HG03469 (cell line): ENCODE measurements around the gene PJA1.

Experiments used
- ATAC-seq: cut with Tn5 transposase; IDR thresholded peaks from one replicate; pipeline ENCODE4 v1.9.1; 2021; ENCODE audit warnings: mild to moderate bottlenecking, moderate library complexity, moderate number of reproducible peaks; ENCODE audit not compliant: unreplicated experiment

The PJA1 gene

GRCh38 chrX:69144838-69145680 is 20.2 kb downstream of the PJA1 start:
- ATAC-seq: no peak

GRCh38 chrX:69143530-69143929 is 21.7 kb downstream of the PJA1 start:
- ATAC-seq: no peak

- ATAC-seq: no peak
Observed at GRCh38 chrX:69142788-69143469, 22.3 kb downstream of the PJA1 start.

- ATAC-seq: no peak
Observed at GRCh38 chrX:69140837-69141236, 24.4 kb downstream of the PJA1 start.

- no peak for ATAC-seq
Observed at GRCh38 chrX:69139516-69139915, 25.7 kb downstream of the PJA1 start.

- no peak for ATAC-seq
Observed at GRCh38 chrX:69138512-69138911, 26.7 kb downstream of the PJA1 start.

GRCh38 chrX:69138118-69138390 is 27.2 kb downstream of the PJA1 start:
- ATAC-seq: no peak

- ATAC-seq: no peak
Observed at GRCh38 chrX:69137371-69138117, 27.7 kb downstream of the PJA1 start.

GRCh38 chrX:69136546-69137331 is 28.5 kb downstream of the PJA1 start:
- no peak for ATAC-seq

- no peak for ATAC-seq
Observed at GRCh38 chrX:69133921-69134542, 31.2 kb downstream of the PJA1 start.

GRCh38 chrX:69131886-69132285 is 33.4 kb downstream of the PJA1 start:
- ATAC-seq: no peak

- no peak for ATAC-seq
Observed at GRCh38 chrX:69130439-69130838, 34.8 kb downstream of the PJA1 start.

GRCh38 chrX:69128588-69128987 is 36.7 kb downstream of the PJA1 start:
- ATAC-seq: no peak

GRCh38 chrX:69127466-69127865 is 37.8 kb downstream of the PJA1 start:
- no peak for ATAC-seq

GRCh38 chrX:69126642-69127041 is 38.6 kb downstream of the PJA1 start:
- no peak for ATAC-seq

GRCh38 chrX:69125094-69125493 is 40.2 kb downstream of the PJA1 start:
- no peak for ATAC-seq

- ATAC-seq: no peak
Observed at GRCh38 chrX:69124108-69124507, 41.1 kb downstream of the PJA1 start.

GRCh38 chrX:69123481-69123880 is 41.8 kb downstream of the PJA1 start:
- ATAC-seq: no peak

GRCh38 chrX:69121321-69122000 is 43.8 kb downstream of the PJA1 start:
- ATAC-seq: no peak

- ATAC-seq: no peak
Observed at GRCh38 chrX:69120476-69120875, 44.8 kb downstream of the PJA1 start.
